WTC11 (cell line): ENCODE results near the gene FGFR1OP2.

Experiments
- ZNF317 ChIP-seq: sonication (generic); formaldehyde crosslinking; IDR thresholded peaks from 2 replicates; pipeline ENCODE4 v1.8.1; 2023; ENCODE audit warnings: low read depth, mild to moderate bottlenecking, moderate library complexity, missing genetic modification reagents, borderline replicate concordance
- TF ChIP-seq, protein P1 (sequence below): sonication (generic); formaldehyde crosslinking; IDR thresholded peaks from 2 replicates; pipeline ENCODE4 v1.8.0; 2022; ENCODE audit warnings: mild to moderate bottlenecking, missing genetic modification reagents

DNA sequence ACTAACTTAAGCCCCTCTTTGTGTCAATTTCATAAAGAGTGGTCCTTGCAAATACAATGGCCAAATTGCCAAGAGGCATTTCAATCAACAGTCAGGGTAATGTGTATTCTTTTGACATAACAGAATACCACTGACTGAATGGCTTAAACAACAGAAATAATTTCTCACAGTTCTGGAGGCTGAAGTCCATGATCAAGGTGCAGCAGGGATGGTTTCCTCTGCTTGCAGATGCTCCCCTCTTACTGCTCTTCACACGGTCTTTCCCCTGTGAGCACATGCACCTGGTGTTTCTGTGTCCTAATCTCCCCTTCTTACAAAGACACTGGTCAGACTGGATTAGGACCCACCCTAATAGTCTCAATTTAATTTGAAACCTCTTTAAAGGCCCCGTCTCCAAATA lies 31.9 kb downstream of the FGFR1OP2 start:
- no peak for TF ChIP-seq ZNF317 (CRISPR knock-in tag)
- TF ChIP-seq, protein P1, sequence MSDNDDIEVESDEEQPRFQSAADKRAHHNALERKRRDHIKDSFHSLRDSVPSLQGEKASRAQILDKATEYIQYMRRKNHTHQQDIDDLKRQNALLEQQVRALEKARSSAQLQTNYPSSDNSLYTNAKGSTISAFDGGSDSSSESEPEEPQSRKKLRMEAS (CRISPR knock-in tag): no peak
